A549 (cell line): ENCODE measurements around the gene PHF20. TPM values are rescaled to one million over a fixed set of nuclear protein-coding genes. Genes with fewer than 3 reads are reported as not detected.
"Not testable (repeated sequence)": the region's sequence is repeated elsewhere in the genome, so short reads cannot be mapped to it uniquely, and the experiment has no call there.

Experiments
- ATAC-seq, 2 experiments: fragments of 200-7000 bp in 1 of 2; fragments of >200 bp in 1 of 2; cut with Nextera tagmentation in 1 of 2; cut with Tn5 transposase in 1 of 2; 3 replicates each; pipeline versions ENCODE4 v1.8.0 to v1.9.1; 2018 to 2020; ENCODE audit warnings: mild to moderate bottlenecking in 1 of 2, moderate library complexity in 1 of 2
- CTCF ChIA-PET: fragments of 300-600 bp; sonication (Branson Sonifier 250); formaldehyde crosslinking; extraction: SDS; loops from one replicate; lab custom pipeline; 2021; ENCODE audit warnings: antibody characterized with exemption, inconsistent platforms; lab: Yijun Ruan, JAX
- POLR2A ChIA-PET: fragments of 350-600 bp; formaldehyde crosslinking; extraction: SDS; loops from one replicate; lab custom pipeline; 2021; ENCODE audit warnings: antibody characterized with exemption, inconsistent platforms; lab: Yijun Ruan, JAX
- DNase-seq, 2 experiments: peaks; one replicate each; pipeline versions ENCODE4 v3.0.0 to v3.0.0-alpha.2; 2011 to 2016; ENCODE audit warnings: low read depth in 1 of 2, low spot score in 1 of 2
- FAIRE-seq: peaks from 2 replicates; lab custom pipeline; 2011; peaks lifted over from hg19 to GRCh38; lab: Jason Lieb, UNC
- H3K27ac ChIP-seq, 2 experiments: fragments of >200 bp; sonication (Bioruptor Twin); formaldehyde crosslinking; 3 replicates each; pipeline ENCODE4 v1.5.1; 2016 to 2017
- H3K4me1 ChIP-seq: fragments of >200 bp; sonication (Bioruptor Twin); formaldehyde crosslinking; 3 replicates; pipeline ENCODE4 v1.6.1; 2016
- H3K4me2 ChIP-seq: fragments of >200 bp; sonication (Bioruptor Twin); formaldehyde crosslinking; 3 replicates; pipeline ENCODE4 v1.6.1; 2016
- H3K4me3 ChIP-seq: fragments of >200 bp; sonication (Bioruptor Twin); formaldehyde crosslinking; 3 replicates; pipeline ENCODE4 v1.5.1; 2016
- H3K9me3 ChIP-seq: fragments of >200 bp; sonication (Bioruptor Twin); formaldehyde crosslinking; 3 replicates; pipeline ENCODE4 v1.6.1; 2016
- CBX2 ChIP-seq: fragments of 200-600 bp; sonication (generic); IDR thresholded peaks from 2 replicates; pipeline ENCODE4 v1.6.1; 2016; ENCODE audit warnings: low read depth, mild to moderate bottlenecking, borderline replicate concordance
- CBX8 ChIP-seq: fragments of 200-600 bp; sonication (generic); IDR thresholded peaks from 2 replicates; pipeline ENCODE4 v1.6.1; 2016
- CEBPB ChIP-seq, 2 experiments: fragments of >200 bp in 1 of 2; sonication (Bioruptor Twin) in 1 of 2; formaldehyde crosslinking in 1 of 2; IDR thresholded peaks; 2 replicates each; pipeline ENCODE4 v1.6.1; 2012 to 2016
- CHD2 ChIP-seq: fragments of 150-350 bp; IDR thresholded peaks from 2 replicates; pipeline ENCODE4 v1.6.1; 2014; ENCODE audit warnings: low read length; ENCODE audit not compliant: partially characterized antibody
- EHMT2 ChIP-seq: fragments of 200-600 bp; sonication (generic); IDR thresholded peaks from 2 replicates; pipeline ENCODE4 v1.6.1; 2016; ENCODE audit warnings: antibody characterized with exemption, low read depth, mild to moderate bottlenecking, moderate library complexity
- ESRRA ChIP-seq: fragments of 150-350 bp; IDR thresholded peaks from 2 replicates; pipeline ENCODE4 v1.6.1; 2014; ENCODE audit warnings: mild to moderate bottlenecking, low read length, borderline replicate concordance
- FOSB ChIP-seq: fragments of 250-450 bp; sonication (Bioruptor Pico); IDR thresholded peaks from 2 replicates; pipeline ENCODE4 v1.5.0; 2020; ENCODE audit warnings: mild to moderate bottlenecking, moderate library complexity
- FOXS1 ChIP-seq: fragments of 250-450 bp; sonication (Bioruptor Pico); IDR thresholded peaks from 2 replicates; pipeline ENCODE4 v1.5.0; 2020; ENCODE audit warnings: mild to moderate bottlenecking, moderate library complexity
- GATA3 ChIP-seq: IDR thresholded peaks from 2 replicates; pipeline ENCODE4 v1.6.1; 2012; ENCODE audit warnings: borderline replicate concordance
- HDAC2 ChIP-seq: fragments of 200-600 bp; sonication (generic); IDR thresholded peaks from 2 replicates; pipeline ENCODE4 v1.6.1; 2016
- HEYL ChIP-seq: fragments of 250-450 bp; sonication (Bioruptor Pico); IDR thresholded peaks from 2 replicates; pipeline ENCODE4 v1.8.0; 2021; ENCODE audit warnings: mild to moderate bottlenecking, moderate library complexity
- HOXB13 ChIP-seq: fragments of 250-450 bp; sonication (Bioruptor Pico); IDR thresholded peaks from 2 replicates; pipeline ENCODE4 v1.5.0; 2020; ENCODE audit warnings: low read depth, mild to moderate bottlenecking, moderate library complexity
- JUN ChIP-seq, 2 experiments: fragments of >200 bp; sonication (Bioruptor Twin); formaldehyde crosslinking; IDR thresholded peaks; 2 replicates in 1 of 2; 3 replicates in 1 of 2; pipeline ENCODE4 v1.6.1; 2016 to 2017
- JUNB ChIP-seq: fragments of >200 bp; sonication (Bioruptor Twin); formaldehyde crosslinking; IDR thresholded peaks from 2 replicates; pipeline ENCODE4 v1.6.1; 2016
- KDM1A ChIP-seq: fragments of 200-600 bp; sonication (generic); IDR thresholded peaks from 2 replicates; pipeline ENCODE4 v1.6.1; 2016; ENCODE audit warnings: low read depth, mild to moderate bottlenecking
- KDM5A ChIP-seq: fragments of 200-600 bp; sonication (generic); IDR thresholded peaks from 2 replicates; pipeline ENCODE4 v1.6.1; 2016; ENCODE audit warnings: antibody characterized with exemption, mild to moderate bottlenecking
- MAZ ChIP-seq: fragments of 150-350 bp; IDR thresholded peaks from 2 replicates; pipeline ENCODE4 v1.6.1; 2014; ENCODE audit warnings: antibody characterized with exemption, low read depth, low read length, borderline replicate concordance
- MYC ChIP-seq: IDR thresholded peaks from 2 replicates; pipeline ENCODE4 v1.6.1; 2012; ENCODE audit warnings: mild to moderate bottlenecking, inconsistent platforms, low read length, improper control_type of control experiment, borderline replicate concordance
- NFE2L2 ChIP-seq: fragments of 150-350 bp; conservative IDR thresholded peaks from 2 replicates; pipeline ENCODE4 v1.6.1; 2014; ENCODE audit warnings: low read length
- POLR2AphosphoS2 ChIP-seq: conservative IDR thresholded peaks from 2 replicates; pipeline ENCODE4 v1.6.1; 2012; ENCODE audit warnings: low read length, improper control_type of control experiment, inconsistent platforms
- RARB ChIP-seq: fragments of 250-450 bp; sonication (Bioruptor Pico); IDR thresholded peaks from 2 replicates; pipeline ENCODE4 v1.8.0; 2021; ENCODE audit warnings: mild to moderate bottlenecking, moderate library complexity
- RFX5 ChIP-seq: fragments of 450-650 bp; IDR thresholded peaks from 2 replicates; pipeline ENCODE4 v1.7.1; 2014; ENCODE audit warnings: antibody characterized with exemption, mild to moderate bottlenecking, moderate library complexity
- RNF2 ChIP-seq: fragments of 200-600 bp; sonication (generic); IDR thresholded peaks from 2 replicates; pipeline ENCODE4 v1.6.1; 2016; ENCODE audit warnings: low read depth, mild to moderate bottlenecking, antibody characterized with exemption, moderate library complexity, borderline replicate concordance
- SREBF2 ChIP-seq: fragments of 450-650 bp; IDR thresholded peaks from 2 replicates; pipeline ENCODE4 v1.6.1; 2014; ENCODE audit warnings: mild to moderate bottlenecking, moderate library complexity
- TP53 ChIP-seq: fragments of 250-450 bp; sonication (Bioruptor Pico); IDR thresholded peaks from 2 replicates; pipeline ENCODE4 v1.5.0; 2021; ENCODE audit warnings: mild to moderate bottlenecking, moderate library complexity
- ZFP36 ChIP-seq: fragments of 450-650 bp; IDR thresholded peaks from 2 replicates; pipeline ENCODE4 v1.6.1; 2014; ENCODE audit warnings: borderline replicate concordance; ENCODE audit not compliant: partially characterized antibody
- ZNF302 ChIP-seq: fragments of 250-450 bp; sonication (Bioruptor Pico); IDR thresholded peaks from 2 replicates; pipeline ENCODE4 v1.9.0; 2021; ENCODE audit warnings: inconsistent platforms, mild to moderate bottlenecking, moderate library complexity
- ZSCAN20 ChIP-seq: fragments of 250-450 bp; sonication (Bioruptor Pico); IDR thresholded peaks from 2 replicates; pipeline ENCODE4 v1.8.0; 2022; ENCODE audit warnings: mild to moderate bottlenecking, moderate library complexity
- WGBS: methylation state at CpG from one replicate; pipeline ENCODE4 v1.1.6; 2017; ENCODE audit errors: missing lambda C conversion rate; 5-methylcytosine and 5-hydroxymethylcytosine counted together
- polyA plus RNA-seq, 4 experiments: library from polyadenylated mRNA; depleted of rRNA in 3 of 4; stranded (reverse); fragments of >200 nt; fragmentation: RNase III in 1 of 4; extraction: RNeasy Plus Mini Kit Qiagen cat#74134 plus additional on column Dnase treatment in 1 of 4; gene quantifications; 2 replicates in 3 of 4; 3 replicates in 1 of 4; pipeline ENCODE4 v1.2.3, GENCODE V29; 2011 to 2017
- TF ChIP-seq, protein P1 (sequence below): fragments of 250-450 bp; sonication (Bioruptor Pico); IDR thresholded peaks from 2 replicates; pipeline ENCODE4 v1.5.0; 2021; ENCODE audit warnings: mild to moderate bottlenecking, moderate library complexity, borderline replicate concordance

Gene PHF20
- polyA plus RNA-seq, 2 of the 4 experiments (the other 2 are of a cell fraction), result 24.0 to 32.8 TPM

DNA sequence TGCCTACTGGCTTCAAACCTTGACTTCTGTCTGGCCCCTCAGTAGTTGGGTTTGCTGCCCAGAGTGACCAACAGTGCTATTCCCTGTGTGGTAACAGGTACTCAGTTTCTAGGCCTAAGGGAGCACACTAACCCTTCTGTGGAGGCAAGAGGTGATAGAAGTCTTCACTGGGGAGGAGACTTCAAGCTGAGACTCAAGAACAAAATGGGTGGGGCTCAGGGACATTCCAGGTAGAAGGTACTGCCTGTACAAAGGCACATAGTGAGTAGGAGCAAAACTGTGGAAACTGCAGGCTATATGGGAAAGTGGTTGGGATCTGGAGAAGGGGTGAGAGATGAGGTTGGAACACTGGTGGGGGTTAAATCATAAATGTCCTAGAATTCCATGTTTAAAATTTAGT is 184.8 kb downstream of the PHF20 start:
- Histone ChIP-seq H3K9me3 (no peaks in the 10 kb centered on the region), H3K4me3 (no peak overlapping the region), H3K4me2 (no peak overlapping the region), H3K4me1 (peaks cover 15% of the 10 kb centered on the region), H3K27ac (no peak overlapping the region)
- ChIA-PET POLR2A (no interaction called here), CTCF (interaction anchor here (0.6 to 5.8 kb wide), 5 partner anchors 9 to 182 kb away, joined by 3 to 82 read pairs (median 23); partner anchors contain the start of gene CNBD2)
- DNase-seq (no peak), FAIRE-seq (no peak), ATAC-seq (no peak)
- no peak for TF ChIP-seq POLR2AphosphoS2
- no peak for TF ChIP-seq KDM1A
- no peak for TF ChIP-seq FOXS1
- no peak for TF ChIP-seq GATA3
- TF ChIP-seq CHD2, result no peak
- no peak for TF ChIP-seq EHMT2
- no peak for TF ChIP-seq CEBPB (IDR thresholded peaks at IDR 0.05)

DNA sequence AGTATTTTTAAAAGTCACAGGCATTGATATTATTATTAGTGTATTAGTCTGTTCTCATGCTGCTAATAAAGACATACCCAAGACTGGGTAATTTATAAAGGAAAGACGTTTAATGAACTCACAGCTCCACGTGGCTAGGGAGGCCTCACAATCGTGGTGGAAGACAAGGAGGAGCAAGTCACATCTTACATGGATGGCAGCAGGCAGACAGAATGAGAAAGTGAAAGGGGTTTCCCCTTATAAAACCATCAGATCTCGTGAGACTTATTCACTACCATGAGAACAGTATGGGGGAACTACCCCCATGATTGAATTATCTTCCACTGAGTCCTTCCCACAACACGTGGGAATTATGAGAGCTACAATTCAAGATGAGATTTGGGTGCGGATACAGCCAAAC is 187.5 kb downstream of the PHF20 start:
- H3K4me1 ChIP-seq, ATAC-seq, FAIRE-seq, H3K4me2 ChIP-seq, DNase-seq, H3K27ac ChIP-seq, H3K9me3 ChIP-seq, POLR2A ChIA-PET, H3K4me3 ChIP-seq: not testable (repeated sequence)
- 41% methylated on average over 6 of the region's 6 CpGs for whole genome bisulfite sequencing
- CTCF ChIA-PET, result interaction anchor here (0.7 to 1.0 kb wide), 2 partner anchors 31 to 33 kb away, joined by 3 read pairs; no protein-coding TSS in a partner anchor

DNA sequence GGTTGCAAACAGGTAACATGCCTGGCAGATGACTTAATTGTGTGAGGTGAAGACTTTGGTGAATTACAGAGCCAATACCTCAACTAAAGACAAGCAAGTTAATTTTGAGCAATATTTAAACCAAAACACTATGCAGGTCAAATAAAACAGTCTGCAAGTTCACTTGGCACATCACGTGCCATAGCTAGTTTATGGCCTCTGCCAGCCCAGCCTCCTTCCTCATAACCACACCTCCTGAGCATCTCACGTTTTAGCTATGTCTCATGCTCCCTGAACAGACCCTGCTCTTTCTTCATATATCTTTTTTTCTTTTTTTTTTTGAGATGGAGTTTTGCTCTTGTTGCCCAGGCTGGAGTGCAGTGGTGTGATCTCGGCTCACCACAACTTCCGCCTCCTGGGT is 192.1 kb downstream of the PHF20 start:
- no peak for DNase-seq
- whole genome bisulfite sequencing, result 82% methylated on average over 4 of the region's 4 CpGs
- CTCF ChIA-PET, result interaction anchor here (0.6 to 8.5 kb wide), 4 partner anchors 10 to 175 kb away, joined by 3 to 82 read pairs (median 6); partner anchors contain the start of gene SCAND1
- H3K9me3 ChIP-seq, result no peaks in the 10 kb centered on the region
- no peak overlapping the region for H3K27ac ChIP-seq
- no peak for TF ChIP-seq NFE2L2
- no peak for TF ChIP-seq RNF2
- no peak for TF ChIP-seq CBX2
- no peak for TF ChIP-seq ZNF302 (CRISPR knock-in tag)
- TF ChIP-seq JUN (IDR thresholded peaks at IDR 0.05), result no peak
- no peak for TF ChIP-seq ZFP36
- no peak for TF ChIP-seq JUNB
- TF ChIP-seq TP53 (CRISPR knock-in tag), result no peak
- TF ChIP-seq RFX5, result no peak
- TF ChIP-seq FOSB (CRISPR knock-in tag), result no peak
- no peak for TF ChIP-seq FOXS1
- no peak for TF ChIP-seq HOXB13 (CRISPR knock-in tag)
- TF ChIP-seq EHMT2, result no peak
- no peak for TF ChIP-seq KDM5A
- TF ChIP-seq, all 56 proteins: peak for 0
- Histone ChIP-seq H3K4me1 (peaks cover 2% of the 10 kb centered on the region; the same call in 1 of the 3 replicates), H3K4me3 (no peak overlapping the region), H3K4me2 (no peak overlapping the region)
- ATAC-seq (no peak), FAIRE-seq (no peak)
- POLR2A ChIA-PET, result interaction anchor here (2.9 kb wide), 1 partner anchor 9 kb away, joined by 8 read pairs; the partner anchor contains the start of gene SCAND1

DNA sequence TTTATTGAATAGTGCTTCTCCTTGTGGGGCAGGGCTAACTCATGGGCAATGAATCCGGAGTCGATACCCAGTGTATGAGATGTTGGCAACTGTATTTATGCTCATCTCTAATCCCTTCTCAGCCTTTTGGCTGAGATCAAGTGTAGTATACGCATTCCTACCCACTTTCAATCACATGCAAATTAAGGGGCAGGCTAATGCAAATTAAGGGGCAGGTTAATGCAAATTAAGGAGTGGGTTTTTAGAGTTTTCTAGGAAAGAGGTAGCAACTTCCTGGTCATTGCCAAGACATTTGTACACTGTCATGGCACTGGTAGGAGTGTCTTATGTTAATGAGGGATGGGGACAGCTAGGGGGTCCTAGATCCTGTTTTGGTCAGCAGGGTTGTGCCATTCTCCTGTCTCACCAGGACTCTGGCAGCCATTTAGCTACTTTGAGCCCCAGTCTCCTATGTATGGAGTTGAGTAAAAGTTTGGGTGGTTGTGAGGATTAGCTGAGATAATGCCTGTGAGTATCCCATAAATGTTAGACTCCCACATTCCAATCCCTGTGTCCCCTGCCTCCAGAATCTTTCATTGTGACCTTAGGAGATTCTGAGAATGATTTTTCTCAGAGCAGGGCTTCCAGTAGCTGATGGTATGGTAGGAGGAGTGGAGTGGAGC is 196.3 kb downstream of the PHF20 start, which contains the start of gene CNBD2:
Gene CNBD2, plus strand, starts transcription at position 612 of the 662 bp plus-strand sequence. CDS start 173 bp downstream, outside the sequence.
- no peak for ATAC-seq

More for the DNA sequence above, 196.3 kb downstream of the PHF20 start, which contains the start of gene CNBD2:
- TF ChIP-seq RFX5 (no peak), SREBF2 (no peak), CBX8 (no peak), HEYL (CRISPR knock-in tag) (no peak), RARB (no peak), CHD2 (no peak), MYC (no peak), ESRRA (no peak), ZSCAN20 (CRISPR knock-in tag) (no peak), HDAC2 (no peak), TP53 (CRISPR knock-in tag) (no peak), MAZ (no peak), NFE2L2 (no peak)
- TF ChIP-seq, protein P1, sequence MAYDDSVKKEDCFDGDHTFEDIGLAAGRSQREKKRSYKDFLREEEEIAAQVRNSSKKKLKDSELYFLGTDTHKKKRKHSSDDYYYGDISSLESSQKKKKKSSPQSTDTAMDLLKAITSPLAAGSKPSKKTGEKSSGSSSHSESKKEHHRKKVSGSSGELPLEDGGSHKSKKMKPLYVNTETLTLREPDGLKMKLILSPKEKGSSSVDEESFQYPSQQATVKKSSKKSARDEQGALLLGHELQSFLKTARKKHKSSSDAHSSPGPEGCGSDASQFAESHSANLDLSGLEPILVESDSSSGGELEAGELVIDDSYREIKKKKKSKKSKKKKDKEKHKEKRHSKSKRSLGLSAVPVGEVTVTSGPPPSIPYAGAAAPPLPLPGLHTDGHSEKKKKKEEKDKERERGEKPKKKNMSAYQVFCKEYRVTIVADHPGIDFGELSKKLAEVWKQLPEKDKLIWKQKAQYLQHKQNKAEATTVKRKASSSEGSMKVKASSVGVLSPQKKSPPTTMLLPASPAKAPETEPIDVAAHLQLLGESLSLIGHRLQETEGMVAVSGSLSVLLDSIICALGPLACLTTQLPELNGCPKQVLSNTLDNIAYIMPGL (CRISPR knock-in tag), result no peak
- TF ChIP-seq, all 56 proteins: peak for 0
- POLR2A ChIA-PET, result interaction anchor here (1.8 kb wide), 1 partner anchor 13 kb away, joined by 4 read pairs; the partner anchor contains the start of gene SCAND1
- FAIRE-seq, result no peak
- no peak within 1 kb of the TSS for H3K4me3 ChIP-seq
- no peak for DNase-seq
- WGBS, result 94% methylated on average over 3 of the region's 3 CpGs
- H3K4me2 ChIP-seq, result no peak within 1 kb of the TSS
- H3K4me1 ChIP-seq, result peaks cover 4% of the 10 kb centered on the region; the same call in 1 of the 3 replicates
- H3K27ac ChIP-seq, result no peak within 1 kb of the TSS
- H3K9me3 ChIP-seq, result no peaks in the 10 kb centered on the region
- CTCF ChIA-PET, result interaction anchor here (0.6 to 8.5 kb wide), 6 partner anchors 14 to 968 kb away, joined by 3 to 82 read pairs (median 5); partner anchors contain the start of gene SCAND1
